Body of pancreas (tissue), 4 donors: ENCODE results near the gene PLA2G12B. TPM values are rescaled to one million over a fixed set of nuclear protein-coding genes. Genes with fewer than 3 reads are reported as not detected.

Experiments used
- ATAC-seq: fragments of 150-250 bp; one replicate; pipeline ENCODE4 v1.9.1; 2016
- DNase-seq, 4 donors: peaks; one replicate each; pipeline ENCODE4 v3.0.0-alpha.2; 2019
- H3K27ac ChIP-seq, 4 donors: fragments of 200-600 bp; sonication (generic); 1 replicate in 3 of 4; 2 replicates in 1 of 4; pipeline versions ENCODE4 v1.5.1 to v1.6.1; 2016 to 2019; ENCODE audit warnings: mild to moderate bottlenecking in 1 of 4, mixed read lengths in 1 of 4, moderate library complexity in 1 of 4
- H3K27me3 ChIP-seq, 2 donors: fragments of 200-600 bp; sonication (generic); one replicate each; pipeline ENCODE4 v1.6.0; 2016; ENCODE audit warnings: mild to moderate bottlenecking in 1 of 2
- H3K36me3 ChIP-seq, 2 donors: fragments of 200-600 bp; sonication (generic); replicated peaks in 1 of 2; 2 replicates each; pipeline ENCODE4 v1.5.1; 2016; ENCODE audit warnings: low read depth in 2 of 2; ENCODE audit not compliant: insufficient read depth in 1 of 2
- H3K4me1 ChIP-seq: fragments of 200-600 bp; sonication (generic); one replicate; pipeline ENCODE4 v1.6.0; 2016
- H3K4me3 ChIP-seq, 2 donors: fragments of 200-600 bp; sonication (generic); 1 replicate in 1 of 2; 2 replicates in 1 of 2; pipeline ENCODE4 v1.5.1; 2016 to 2019
- H3K9me3 ChIP-seq, 3 donors: fragments of 200-600 bp; sonication (generic); 1 replicate in 2 of 3; 2 replicates in 1 of 3; pipeline ENCODE4 v1.5.1; 2016
- CTCF ChIP-seq, 7 experiments: fragments of 450-650 bp in 4 of 7; fragments of 200-600 bp in 3 of 7; sonication (generic) in 3 of 7; IDR thresholded peaks; one replicate each; pipeline ENCODE4 v1.5.1; 2016 to 2019; ENCODE audit warnings: antibody characterized with exemption in 7 of 7
- POLR2A ChIP-seq, 3 donors: fragments of 450-650 bp; IDR thresholded peaks; one replicate each; pipeline ENCODE4 v1.6.1; 2016; ENCODE audit warnings: antibody characterized with exemption in 3 of 3, mild to moderate bottlenecking in 2 of 3
- WGBS, 2 donors: methylation state at CpG; one replicate each; pipeline ENCODE4 v1.1.5; 2017; 5-methylcytosine and 5-hydroxymethylcytosine counted together
- intact Hi-C: fragments of 100-400 bp; cut with DNase I; formaldehyde crosslinking; loops from one replicate; pipeline ENCODE4 v1.15.1; 2023
- total RNA-seq, 2 donors: library from RNA; depleted of rRNA; stranded (reverse); fragments of >200 nt; gene quantifications; one replicate each; pipeline ENCODE4 v1.1.0, GENCODE V29; 2016

Gene PLA2G12B
- total RNA-seq, 2 donors from 2014 or later = not detected

GRCh38 chr10:72893136-72893798 lies 61.3 kb downstream of the PLA2G12B start, which contains the start of gene OIT3:
Gene OIT3 (plus strand): TSS chr10:72893739. CDS start chr10:72893799, 60 bp downstream.
- no peaks in the 10 kb centered on the region for H3K9me3 ChIP-seq
- H3K4me3 ChIP-seq = no peak within 1 kb of the TSS
- 72 to 75% methylated on average over 4 of the region's 4 CpGs for WGBS, 2 donors
- no peaks in the 10 kb centered on the region for H3K36me3 ChIP-seq
- TF ChIP-seq POLR2A (IDR thresholded peaks at IDR 0.05) (no peak), CTCF (IDR thresholded peaks at IDR 0.05) (no peak)
- no peaks in the 10 kb centered on the region for H3K4me1 ChIP-seq
- DNase-seq (no peak), ATAC-seq (no peak)
- no peak within 1 kb of the TSS for H3K27ac ChIP-seq
- intact Hi-C loops = no loop called here
- H3K27me3 ChIP-seq = no peaks in the 10 kb centered on the region

GRCh38 chr10:72890086-72890485 lies 64.5 kb downstream of the PLA2G12B start:
- no peaks in the 10 kb centered on the region for H3K4me1 ChIP-seq
- ATAC-seq (no peak), DNase-seq (no peak)
- H3K27me3 ChIP-seq = no peaks in the 10 kb centered on the region
- no peaks in the 10 kb centered on the region for H3K9me3 ChIP-seq
- H3K36me3 ChIP-seq = no peaks in the 10 kb centered on the region
- intact Hi-C loops = no loop called here
- no peak overlapping the region for H3K27ac ChIP-seq
- no peak overlapping the region for H3K4me3 ChIP-seq
- no peak for TF ChIP-seq CTCF (IDR thresholded peaks at IDR 0.05)
- no peak for TF ChIP-seq POLR2A (IDR thresholded peaks at IDR 0.05)
- 88 to 96% methylated on average over 2 of the region's 2 CpGs for WGBS, 2 donors

DNA sequence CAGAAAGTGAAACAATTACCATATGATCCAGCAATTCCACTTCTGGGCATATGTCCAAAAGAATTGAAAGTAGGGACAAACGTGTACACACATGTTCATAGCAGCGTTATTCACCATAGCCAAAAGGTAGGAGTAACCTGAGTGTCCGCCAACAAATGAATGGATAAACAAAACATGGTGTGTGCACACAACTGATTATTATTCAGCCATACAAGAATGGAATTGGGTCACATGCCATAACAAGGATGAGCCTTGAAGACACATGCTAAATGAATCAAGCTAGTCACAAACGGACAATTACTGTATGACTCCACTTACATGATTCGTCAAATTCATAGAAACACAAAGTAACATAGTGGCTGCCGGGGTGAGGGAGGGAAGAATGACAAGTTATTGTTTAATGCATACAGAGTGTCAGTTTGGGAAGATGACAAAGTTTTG lies 65.2 kb downstream of the PLA2G12B start:
- Histone ChIP-seq H3K36me3 (no peaks in the 10 kb centered on the region), H3K27me3 (no peaks in the 10 kb centered on the region), H3K27ac (no peak overlapping the region), H3K4me3 (no peak overlapping the region), H3K9me3 (no peaks in the 10 kb centered on the region), H3K4me1 (no peaks in the 10 kb centered on the region)
- intact Hi-C loops = no loop called here
- no peak for TF ChIP-seq POLR2A (IDR thresholded peaks at IDR 0.05)
- TF ChIP-seq CTCF (IDR thresholded peaks at IDR 0.05) = no peak
- no peak for DNase-seq
- WGBS, 2 donors = 34 to 50% methylated on average over 6 of the region's 6 CpGs
- no peak for ATAC-seq

- 97 to 98% methylated on average over 7 of the region's 7 CpGs for WGBS, 2 donors
- no peak for TF ChIP-seq POLR2A (IDR thresholded peaks at IDR 0.05)
- no peak for TF ChIP-seq CTCF (IDR thresholded peaks at IDR 0.05)
- no peaks in the 10 kb centered on the region for H3K27me3 ChIP-seq
- H3K27ac ChIP-seq = no peak overlapping the region
- H3K9me3 ChIP-seq = no peaks in the 10 kb centered on the region
- ATAC-seq = no peak
- intact Hi-C loops = no loop called here
- no peak overlapping the region for H3K4me3 ChIP-seq
- DNase-seq = no peak
- no peaks in the 10 kb centered on the region for H3K4me1 ChIP-seq
- no peaks in the 10 kb centered on the region for H3K36me3 ChIP-seq
Observed at GRCh38 chr10:72888151-72888638, 66.4 kb downstream of the PLA2G12B start.

DNA sequence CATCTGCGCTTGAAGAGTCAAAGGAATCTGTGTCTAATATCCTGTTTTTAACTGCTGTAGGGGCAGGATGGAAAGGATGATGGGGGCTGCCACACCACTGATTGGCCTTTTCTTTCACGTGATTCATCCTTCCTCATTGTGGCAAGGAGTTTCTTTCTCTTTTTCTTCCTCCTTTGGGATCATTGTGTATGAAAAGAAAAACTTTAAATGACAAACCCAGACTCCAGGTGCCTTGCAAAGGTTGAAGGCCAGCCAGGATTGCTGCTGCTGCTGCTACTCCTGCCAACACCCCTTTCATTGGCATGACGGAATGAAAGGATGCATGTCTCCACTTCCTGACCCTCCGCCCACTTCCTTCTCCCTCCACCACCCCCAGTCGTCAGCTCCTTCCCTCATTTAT lies 67.6 kb downstream of the PLA2G12B start:
- no peak overlapping the region for H3K27ac ChIP-seq
- DNase-seq (no peak), ATAC-seq (no peak)
- no peaks in the 10 kb centered on the region for H3K9me3 ChIP-seq
- intact Hi-C loops = no loop called here
- H3K4me3 ChIP-seq = no peak overlapping the region
- WGBS, 2 donors = 56 to 83% methylated on average over 5 of the region's 5 CpGs
- H3K36me3 ChIP-seq = no peaks in the 10 kb centered on the region
- no peaks in the 10 kb centered on the region for H3K4me1 ChIP-seq
- no peaks in the 10 kb centered on the region for H3K27me3 ChIP-seq
- no peak for TF ChIP-seq CTCF (IDR thresholded peaks at IDR 0.05)
